CD4-positive, alpha-beta T cell treated with Interleukin-2 at 100 ng/mL for 4 hours (primary cell): ENCODE measurements around the gene AGAP1.

Source experiments
- DNase-seq: peaks from one replicate; pipeline ENCODE4 v3.0.0-alpha.2; 2020; ENCODE audit warnings: low spot score

The AGAP1 gene

DNA sequence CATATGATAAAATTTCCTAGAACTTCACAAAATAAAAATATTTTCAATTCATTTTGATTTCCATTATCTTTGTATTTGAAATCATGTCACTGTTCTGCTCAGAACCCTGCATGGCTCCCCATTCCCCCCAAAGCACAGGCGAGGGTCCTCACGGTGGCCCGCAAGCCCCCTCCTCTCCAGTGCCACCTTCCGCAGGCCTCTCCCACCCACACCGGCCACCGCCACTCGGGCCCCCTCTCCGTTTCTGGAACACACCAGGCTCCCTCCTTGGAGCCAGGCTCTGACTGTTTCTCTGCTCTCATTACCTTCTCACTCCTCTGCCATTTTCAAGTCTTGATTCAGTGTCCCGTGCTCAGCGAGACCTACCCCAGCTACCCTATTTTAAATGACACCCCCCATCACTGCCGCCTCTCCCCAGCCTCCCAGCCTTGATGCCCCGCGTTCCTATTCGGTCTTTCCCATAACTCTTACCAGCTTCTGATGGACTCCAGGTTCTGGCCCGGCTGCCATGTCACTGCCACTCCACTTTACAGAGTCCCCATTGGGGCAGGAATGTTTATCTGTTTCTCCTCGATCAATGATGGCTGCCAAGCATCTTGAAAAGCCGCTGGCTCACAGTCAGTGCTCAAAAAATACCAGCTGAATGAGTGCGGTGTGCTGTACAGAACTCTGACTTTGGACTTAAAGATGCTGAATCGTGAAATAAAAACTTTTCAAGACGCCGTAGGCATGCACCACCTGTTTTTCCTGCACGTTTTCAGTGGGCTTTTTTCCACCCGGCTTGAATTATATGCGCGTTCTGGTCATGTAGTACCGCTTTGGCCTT is 473.3 kb downstream of the AGAP1 start:
- no peak for DNase-seq

DNA sequence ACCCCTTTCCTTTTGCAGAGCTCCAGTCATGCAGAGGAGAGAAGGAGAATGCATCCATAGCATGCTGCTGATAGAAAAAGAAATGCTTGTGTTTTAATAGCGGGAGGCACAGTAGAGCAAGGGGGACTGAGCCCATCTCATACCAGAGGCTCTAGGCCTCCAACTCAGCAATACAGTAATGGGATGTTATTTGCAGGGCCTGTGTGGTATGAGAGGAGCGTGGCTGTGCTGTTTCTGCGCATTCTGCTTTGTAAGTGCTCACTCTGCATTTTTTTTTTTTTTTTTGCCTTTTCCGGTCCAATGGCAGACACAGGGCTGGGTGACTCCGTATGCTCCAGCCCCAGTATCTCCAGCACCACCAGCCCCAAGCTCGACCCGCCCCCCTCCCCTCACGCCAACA is 474.3 kb downstream of the AGAP1 start:
- no peak for DNase-seq

DNA sequence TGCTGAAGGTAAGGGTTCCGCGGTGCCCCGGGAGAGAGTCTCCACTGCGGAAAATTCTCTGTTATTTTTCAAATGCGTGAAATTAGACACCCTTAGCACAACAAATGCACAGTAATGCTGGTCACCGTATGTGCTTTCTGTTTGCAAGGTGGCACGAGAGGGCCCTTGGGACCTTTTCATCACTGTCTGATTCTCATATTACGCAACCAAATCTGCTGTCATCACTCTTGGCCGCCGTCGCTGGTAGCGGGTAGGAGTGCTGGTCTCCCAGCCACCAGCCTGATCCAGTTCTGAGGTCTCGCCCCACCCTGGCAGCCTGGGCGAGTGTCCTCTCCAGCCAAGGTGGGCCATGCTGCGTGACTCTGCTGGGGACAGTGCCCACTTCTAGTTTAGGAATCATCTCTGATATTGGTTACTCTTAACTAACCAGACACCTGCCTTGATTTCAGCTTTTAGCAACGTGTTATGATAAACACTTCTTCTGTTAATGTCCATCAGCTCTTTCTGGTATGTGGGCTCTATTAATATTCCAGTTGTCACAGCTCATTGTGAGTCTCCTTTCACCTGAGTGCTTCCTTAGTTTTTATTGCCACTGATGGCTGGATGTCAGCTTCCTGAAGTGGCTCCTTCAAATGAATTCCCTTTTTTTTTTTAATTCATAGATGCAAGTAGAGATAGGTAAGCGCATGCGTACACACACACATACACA is 474.9 kb downstream of the AGAP1 start:
- no peak for DNase-seq

DNA sequence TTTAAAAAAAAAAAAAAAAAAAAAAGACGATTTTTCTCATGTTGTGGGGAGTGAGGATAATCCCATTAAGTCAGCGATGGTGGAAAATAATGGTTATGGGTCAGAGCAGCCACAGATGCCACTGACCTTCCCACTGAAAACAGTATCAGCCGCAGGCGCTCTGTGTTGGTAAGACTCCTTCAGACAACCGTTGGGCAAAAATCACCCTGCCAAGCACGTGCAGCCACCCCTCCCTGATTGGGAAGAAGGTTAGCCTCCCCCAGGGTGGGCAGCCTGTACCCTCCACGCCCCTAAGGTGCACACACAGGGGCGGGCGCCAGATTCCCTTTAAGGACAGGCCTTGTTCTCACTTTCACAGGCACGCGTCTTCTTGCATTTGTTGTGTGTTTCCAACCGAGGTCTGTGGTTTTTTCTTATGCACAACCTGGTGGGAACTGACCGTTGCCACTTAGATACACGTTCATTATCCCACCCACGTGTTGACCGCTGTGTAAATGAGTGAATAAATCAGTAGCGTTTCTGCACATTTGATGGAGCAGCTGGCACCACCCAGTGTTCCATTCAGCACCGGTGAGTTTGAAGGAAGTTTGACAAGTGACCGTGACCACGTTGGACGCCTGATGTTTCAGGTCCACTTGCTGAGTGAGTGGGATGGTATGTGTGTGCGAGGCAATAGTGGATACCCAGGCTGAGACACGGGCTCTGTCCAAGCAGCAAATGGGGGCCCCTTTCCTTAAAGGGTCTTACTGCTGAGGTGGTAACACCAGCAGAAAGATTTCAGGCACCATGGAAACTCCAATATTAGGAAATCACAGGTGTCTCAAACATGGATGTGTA is 476.6 kb downstream of the AGAP1 start:
- DNase-seq = no peak

DNA sequence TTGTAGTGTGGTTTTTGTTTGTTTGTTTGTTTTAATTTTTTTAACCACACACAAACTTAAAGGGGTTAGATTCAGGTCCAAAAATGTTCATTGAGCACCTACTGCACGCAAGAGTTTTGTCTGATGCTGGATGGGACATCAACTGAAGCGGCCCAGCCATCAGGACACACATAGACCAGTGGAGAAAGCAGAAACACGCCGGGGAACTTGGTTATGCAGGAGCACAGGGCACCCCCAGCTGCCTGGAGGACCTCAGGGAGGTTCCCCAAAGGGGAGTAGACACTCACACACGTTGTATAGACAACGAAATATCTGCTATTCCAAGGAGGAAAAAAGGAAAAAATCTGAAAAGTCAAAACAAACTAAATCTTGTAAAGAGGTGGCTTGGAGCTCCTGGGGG is 482.7 kb downstream of the AGAP1 start:
- DNase-seq = no peak

DNA sequence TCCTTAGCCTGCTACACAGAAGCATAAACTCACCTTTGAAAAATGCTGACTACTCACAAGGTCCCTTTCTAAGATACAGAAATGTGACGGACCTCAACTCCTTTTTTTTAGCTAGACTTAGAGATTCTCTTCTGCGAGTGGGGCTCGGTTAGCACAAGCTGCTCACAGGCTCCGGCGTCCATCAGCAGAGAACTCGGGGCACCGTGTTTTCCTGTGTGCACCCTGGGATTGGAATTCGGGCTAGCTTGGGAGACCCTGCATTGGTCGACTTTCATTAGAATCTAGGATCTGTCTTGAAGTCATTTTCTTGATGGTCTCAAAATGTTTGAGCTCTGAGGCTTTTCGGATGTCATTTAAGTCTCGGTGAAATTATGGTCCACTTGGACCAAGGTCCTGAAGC is 483.1 kb downstream of the AGAP1 start:
- no peak for DNase-seq

DNA sequence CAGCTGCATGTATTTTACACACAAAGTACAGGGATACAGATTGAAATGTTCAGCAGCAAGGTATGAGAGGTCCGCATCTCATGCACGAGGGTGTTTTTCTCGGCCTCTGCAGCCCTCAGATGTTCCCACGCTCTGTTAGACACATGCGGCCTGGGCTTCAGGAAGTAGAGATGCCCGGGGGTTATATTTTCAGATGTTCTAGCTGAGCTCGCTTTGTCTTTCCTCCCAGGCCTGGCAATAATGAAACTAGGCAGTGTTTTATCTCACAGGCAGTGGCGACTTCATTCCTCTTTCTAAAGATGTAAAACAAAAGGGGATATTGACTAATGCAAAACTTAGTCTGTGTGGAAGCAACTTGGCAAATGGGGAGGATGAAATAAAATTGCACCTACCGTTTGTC is 483.6 kb downstream of the AGAP1 start:
- DNase-seq = no peak

DNA sequence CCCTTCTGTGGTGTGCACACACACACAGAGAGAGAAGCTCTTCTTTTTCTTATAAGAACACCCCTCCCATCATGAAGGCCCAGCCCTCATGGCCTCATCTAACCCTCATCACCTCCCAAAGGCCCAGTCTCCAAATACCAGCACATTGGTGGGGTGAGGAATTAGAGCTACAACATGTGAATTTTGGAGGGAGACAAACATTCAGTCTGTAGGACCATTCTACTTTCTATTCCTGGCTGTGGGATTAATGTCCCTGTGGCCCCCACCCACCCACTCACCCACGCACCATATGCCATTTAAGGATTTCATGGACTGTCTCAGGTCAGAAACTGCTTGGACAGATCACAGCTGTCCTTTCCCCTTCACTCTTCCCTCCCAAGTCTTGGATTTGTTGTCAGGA is 484.2 kb downstream of the AGAP1 start:
- no peak for DNase-seq

DNA sequence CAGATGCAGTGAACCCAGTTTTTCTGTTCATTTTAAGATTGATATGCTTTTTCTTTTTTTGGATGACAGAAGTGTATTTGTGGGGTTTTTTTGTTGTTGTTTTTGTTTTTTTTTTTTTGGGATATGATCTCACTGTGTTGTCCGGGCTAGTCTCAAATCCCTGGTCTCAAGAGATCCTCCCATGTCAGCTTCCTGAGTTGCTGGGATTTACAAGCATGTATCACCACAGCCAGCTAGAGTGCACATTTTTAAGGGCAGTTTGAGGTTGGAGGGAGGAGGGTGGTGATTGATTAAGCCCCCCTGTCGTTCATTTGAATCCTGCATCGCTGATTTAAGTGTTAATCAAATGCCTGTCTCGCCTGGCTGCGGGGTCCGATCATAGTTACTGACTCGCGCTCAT is 485.2 kb downstream of the AGAP1 start:
- no peak for DNase-seq

DNA sequence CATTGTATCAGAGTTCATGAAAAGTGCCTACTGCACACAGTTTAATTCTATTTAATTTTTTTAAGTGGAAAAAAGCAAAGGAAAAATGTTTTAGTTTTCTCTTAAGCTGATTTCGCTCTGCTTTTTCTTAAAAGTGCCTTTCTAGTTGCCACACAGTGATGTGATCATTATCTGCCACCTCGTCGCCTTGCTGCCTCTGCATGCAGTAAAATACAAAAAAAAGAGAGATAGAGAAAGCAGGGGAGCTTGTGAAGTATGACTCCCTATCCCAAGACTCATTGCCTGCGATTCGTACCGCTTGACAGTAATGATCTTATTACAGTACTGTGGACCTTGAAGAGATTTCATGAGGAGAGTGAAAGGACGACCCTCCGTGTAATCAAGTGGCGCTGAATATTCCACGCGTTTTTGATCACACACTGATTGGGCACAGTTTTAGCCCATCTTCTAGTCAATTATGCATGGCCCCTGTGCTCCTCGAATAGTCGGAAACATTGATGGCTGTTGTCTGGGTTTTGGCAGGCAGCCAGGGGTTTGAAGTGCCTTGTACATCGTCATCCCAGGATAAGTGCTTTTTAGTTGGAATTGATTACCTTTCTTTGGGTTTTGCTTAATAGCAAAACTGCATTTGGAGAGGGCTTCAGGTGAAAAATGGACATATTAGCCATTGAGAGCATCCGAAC is 486.1 kb downstream of the AGAP1 start:
- no peak for DNase-seq

DNA sequence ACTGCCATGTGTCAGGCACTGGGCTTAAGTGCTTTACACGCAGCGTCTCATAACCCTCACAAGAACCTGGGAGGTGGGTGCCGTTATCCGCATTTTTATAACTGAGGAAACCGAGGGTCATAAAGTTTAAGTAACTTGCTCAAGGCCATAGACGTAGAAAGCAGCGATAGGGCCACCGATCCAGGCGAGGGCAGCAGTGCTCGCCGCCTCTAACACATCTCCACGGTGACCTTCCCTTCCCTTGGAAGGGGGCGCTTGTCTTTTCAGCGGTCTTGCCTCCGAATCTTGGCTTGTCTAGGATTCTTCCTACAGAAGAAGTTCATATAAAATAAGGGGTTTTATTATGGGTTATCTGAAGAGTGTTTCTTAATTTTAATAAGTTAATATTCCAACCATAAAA is 487.8 kb downstream of the AGAP1 start:
- DNase-seq = no peak

DNA sequence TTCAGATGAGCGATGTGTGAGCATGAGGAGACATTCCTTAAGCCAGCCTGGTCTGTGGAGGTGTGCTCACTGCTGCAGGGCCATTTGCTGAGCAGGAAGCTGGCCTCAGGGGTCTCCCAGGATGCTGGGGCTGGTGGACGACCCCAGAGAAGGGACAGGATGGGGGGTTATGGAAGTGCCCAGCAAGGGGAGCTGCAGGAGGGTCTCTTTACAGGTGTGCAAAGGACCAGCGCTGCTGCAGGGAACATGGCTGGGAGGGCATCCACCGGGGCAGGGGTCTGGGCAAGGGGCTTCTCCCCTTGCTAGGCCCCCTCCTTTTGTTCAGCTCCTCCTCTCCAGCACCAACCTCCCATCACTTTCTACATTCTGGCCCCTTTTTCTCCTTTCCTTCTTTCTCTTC is 489.2 kb downstream of the AGAP1 start:
- no peak for DNase-seq

DNA sequence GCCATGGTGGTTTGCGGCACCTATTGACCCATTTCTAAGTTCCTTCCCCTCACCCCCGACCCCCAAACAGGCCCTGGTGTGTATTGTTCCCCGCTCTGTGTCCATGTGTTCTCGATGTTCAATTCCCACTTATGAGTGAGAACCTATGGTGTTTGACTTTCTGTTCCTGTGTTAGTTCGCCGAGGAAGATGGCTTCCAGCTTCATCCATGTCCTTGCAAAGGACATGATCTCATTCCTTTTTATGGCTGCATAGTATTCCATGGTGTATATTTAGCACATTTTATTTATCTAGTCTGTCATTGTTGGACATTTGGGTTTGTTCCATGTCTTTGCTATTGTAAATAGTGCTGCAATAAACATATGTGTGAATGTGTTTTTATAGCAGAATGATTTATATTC is 490.7 kb downstream of the AGAP1 start:
- no peak for DNase-seq

DNA sequence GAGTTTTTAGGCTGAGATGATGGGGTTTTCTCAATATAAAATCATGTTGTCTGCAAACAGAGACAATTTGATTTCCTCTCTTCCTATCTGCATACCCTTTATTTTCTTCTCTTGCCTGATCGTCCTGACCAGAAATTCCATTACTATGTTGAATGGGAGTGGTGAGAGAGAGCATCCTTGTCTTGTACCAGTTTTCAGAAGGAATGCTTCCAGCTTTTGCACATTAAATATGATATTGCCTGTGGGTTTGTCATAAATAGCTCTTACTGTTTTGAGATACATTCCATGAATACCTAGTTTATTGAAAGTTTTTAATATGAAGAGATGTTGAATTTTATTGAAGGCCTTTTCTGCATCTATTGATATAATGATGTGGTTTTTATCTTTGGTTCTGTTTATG is 492.5 kb downstream of the AGAP1 start:
- no peak for DNase-seq

DNA sequence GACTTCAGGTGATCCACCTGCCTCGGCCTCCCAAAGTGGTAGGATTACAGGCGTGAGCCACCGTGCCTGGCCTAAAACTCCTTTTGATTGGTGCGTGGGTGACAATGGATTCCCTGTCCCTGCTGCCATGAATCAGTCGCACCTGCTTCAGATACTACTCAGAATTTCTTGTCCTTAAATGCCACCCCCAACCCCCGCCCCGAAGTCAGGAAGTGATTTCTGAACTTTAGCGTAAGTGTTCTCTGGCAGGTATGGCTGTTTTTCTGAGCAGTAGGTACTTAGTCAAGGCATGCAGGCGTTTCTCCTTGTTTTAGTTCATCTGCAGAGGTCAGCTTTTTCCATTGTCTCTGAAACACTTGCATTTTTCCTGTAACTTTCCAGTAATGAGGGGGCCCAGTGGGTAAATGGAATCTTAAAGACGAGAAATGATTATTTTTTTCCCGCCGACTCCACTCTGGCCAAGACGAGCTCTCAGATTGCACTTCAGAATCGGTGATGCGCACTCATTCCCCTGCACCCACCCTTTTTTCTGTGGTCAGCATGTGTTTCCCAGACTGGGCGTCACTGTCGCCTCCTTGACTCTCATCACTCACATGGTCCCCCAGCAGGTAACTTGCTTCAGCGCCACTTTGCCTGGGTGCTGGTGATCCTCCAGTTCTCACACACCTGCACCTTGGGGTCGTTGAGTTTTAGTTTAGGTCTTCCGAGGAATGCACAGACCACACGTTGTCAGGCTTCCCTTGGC is 494.6 kb downstream of the AGAP1 start:
- DNase-seq = no peak

DNA sequence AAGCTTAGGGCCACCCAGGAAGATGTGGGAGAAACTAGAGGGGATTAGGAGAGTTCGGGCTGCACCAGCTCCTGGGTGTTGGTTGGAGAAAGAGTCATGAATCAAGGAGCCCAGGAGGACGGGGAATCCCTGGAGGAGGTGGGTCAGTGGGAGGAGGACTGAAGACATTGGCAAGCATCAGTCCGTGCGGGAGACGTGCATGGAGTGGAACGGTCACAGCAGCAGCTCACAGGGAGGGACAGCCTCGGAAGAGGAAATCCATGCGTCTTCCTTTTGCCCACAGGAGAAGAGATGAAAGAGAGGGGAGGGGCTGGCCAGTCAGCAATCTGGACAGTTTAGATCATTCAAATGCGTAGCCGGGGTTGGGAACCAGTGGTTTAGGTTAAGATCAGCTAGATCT is 495.7 kb downstream of the AGAP1 start:
- DNase-seq = no peak

DNA sequence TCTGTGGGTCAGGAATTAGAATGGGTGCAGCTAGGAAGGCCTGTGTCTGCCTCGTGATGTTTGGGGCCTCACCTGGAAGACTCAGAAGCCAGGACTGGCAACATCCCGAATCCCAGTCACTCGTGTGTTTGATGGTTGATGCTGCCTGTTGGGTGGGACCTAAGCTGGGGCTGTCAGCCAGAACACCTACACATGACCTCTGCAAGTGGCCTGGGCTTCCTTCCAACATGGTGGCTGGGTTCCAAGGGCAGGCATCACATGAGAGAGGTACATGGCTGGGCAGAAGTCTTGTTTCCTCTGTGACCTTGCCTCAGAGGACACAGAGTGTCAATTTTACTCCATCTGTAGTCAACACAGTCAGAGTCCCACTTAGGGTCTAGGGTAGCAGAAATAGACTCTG is 496.5 kb downstream of the AGAP1 start:
- no peak for DNase-seq

DNA sequence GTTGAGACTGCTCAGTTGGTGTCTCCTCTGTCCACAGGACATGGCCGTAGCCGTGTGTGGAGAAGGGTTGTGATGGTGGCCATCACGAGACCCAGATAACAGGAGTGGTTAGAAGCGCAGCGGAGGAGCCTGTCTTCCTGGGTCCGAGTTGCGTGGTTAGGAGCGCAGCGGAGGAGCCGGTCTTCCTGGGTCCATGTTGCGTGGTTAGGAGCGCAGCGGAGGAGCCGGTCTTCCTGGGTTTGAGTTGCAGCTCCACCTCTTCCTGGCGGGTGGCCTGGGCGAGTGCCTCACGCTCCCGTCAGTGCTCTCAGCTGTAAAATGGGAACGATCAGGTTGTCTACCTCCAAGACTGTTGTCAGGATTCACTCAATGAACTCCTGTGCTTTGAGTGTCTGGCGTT is 498.2 kb downstream of the AGAP1 start:
- no peak for DNase-seq

DNA sequence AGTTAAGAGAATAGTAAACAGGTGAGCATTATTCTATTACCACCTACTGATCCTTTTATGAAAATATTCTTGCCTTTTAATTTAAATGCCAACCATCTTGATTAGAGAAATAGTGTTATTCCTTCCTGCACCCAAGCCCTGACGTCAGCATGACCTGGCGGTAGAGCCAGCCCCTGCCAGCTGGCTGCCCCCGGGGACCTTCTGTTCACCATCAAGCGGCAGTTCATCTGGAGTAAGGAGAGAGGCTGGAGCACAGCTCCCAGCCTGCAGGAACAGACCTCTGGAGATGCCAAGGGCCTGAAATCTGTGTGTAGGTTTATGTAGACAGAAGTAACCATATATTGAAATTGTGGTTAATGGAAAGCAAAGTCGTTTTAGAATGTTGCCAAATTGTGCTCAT is 502.6 kb downstream of the AGAP1 start:
- no peak for DNase-seq

DNA sequence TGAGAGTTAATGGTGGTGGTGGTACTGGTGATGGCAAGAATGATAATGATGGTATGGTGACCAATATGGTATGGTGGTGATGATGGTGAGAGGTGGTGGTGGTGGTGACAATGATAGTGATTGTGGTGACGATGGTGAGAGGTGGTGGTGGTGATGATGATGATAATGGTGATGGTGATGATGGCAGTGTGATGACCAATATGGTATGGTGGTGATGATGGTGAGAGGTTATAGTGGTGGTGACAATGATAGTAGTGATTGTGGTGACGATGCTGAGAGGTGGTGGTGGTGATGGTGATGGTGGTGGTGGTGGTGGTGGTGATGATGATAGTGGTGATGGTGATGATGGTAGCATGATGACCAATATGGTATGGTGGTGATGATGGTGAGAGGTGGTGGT is 505.2 kb downstream of the AGAP1 start:
- no peak for DNase-seq

DNA sequence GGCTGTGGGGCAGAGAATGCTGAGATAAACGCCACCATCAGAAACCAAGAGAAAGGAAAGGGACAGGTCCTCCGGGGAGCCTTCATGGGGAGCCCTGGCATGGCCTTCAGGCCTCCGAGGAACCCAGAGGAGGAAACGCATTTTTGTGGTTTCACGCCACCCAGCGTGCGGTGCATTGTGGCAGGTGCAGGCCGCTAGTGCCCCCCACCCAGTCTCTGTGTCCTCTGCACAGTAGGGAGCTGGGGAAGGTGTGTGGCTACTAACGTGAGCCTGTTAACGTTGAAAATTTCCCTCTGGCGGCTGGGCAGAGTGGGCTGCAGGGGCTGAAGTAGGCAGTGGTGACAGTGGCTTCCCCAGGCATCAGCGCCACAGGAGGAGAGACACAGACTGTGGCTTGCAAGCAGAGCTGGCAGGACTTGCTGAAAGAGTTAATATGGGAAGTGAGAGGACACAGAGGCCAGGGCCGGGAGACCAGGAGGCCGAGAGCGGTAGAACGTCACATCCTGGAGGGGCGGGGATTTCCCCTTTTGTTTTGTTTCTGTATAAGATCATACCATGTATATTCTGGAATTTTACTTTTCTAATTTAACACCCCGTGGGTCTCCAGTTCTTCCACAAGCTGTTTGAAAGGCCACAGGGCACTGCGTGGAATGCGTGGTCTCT is 507.5 kb downstream of the AGAP1 start:
- no peak for DNase-seq
